Testis (tissue), 3 donors: ENCODE measurements around the gene CGGBP1. TPM values are rescaled to one million over a fixed set of nuclear protein-coding genes. Genes with fewer than 3 reads are reported as not detected.

Experiments
- DNase-seq: peaks from one replicate; pipeline ENCODE4 v3.0.0-alpha.2; 2019
- H3K27ac ChIP-seq, 2 donors: fragments of 200-600 bp; sonication (generic); one replicate each; pipeline ENCODE4 v1.5.1; 2019
- H3K27me3 ChIP-seq: fragments of 200-600 bp; sonication (generic); one replicate; pipeline ENCODE4 v1.5.1; 2019
- H3K36me3 ChIP-seq: fragments of 200-600 bp; sonication (generic); one replicate; pipeline ENCODE4 v1.5.1; 2017; ENCODE audit warnings: low read depth; ENCODE audit errors: missing control alignments
- H3K4me1 ChIP-seq: fragments of 200-600 bp; sonication (generic); one replicate; pipeline ENCODE4 v1.5.1; 2019
- H3K4me3 ChIP-seq, 2 donors: fragments of 200-600 bp; sonication (generic); one replicate each; pipeline ENCODE4 v1.5.1; 2017 to 2019
- H3K9me3 ChIP-seq: fragments of 200-600 bp; sonication (generic); one replicate; pipeline ENCODE4 v1.5.1; 2017
- POLR2A ChIP-seq: fragments of 450-650 bp; IDR thresholded peaks from one replicate; pipeline ENCODE4 v1.6.1; 2017; ENCODE audit warnings: antibody characterized with exemption, mild to moderate bottlenecking, moderate library complexity
- WGBS, 2 donors: methylation state at CpG; one replicate each; pipeline ENCODE4 v1.1.5; 2018; 5-methylcytosine and 5-hydroxymethylcytosine counted together
- intact Hi-C: fragments of 100-400 bp; cut with DNase I; formaldehyde crosslinking; loops from one replicate; pipeline ENCODE4 v1.15.1; 2023; ENCODE audit warnings: low total_unique reads
- polyA plus RNA-seq: library from polyadenylated mRNA; stranded (reverse); fragments of 350-450 nt; fragmentation: Illumina TruSeq; extraction: RNeasy Lipid Tissue Mini Kit (QIAGEN cat#74804); gene quantifications from one replicate; pipeline ENCODE4 v1.2.3, GENCODE V29; 2014; ENCODE audit warnings: low read depth, low replicate concordance; ENCODE audit not compliant: insufficient read depth
- total RNA-seq, 2 donors: library from RNA; depleted of rRNA; stranded (reverse); fragments of >200 nt; gene quantifications; one replicate each; pipeline ENCODE4 v1.2.3, GENCODE V29; 2016
- TF ChIP-seq, protein P1 (sequence below), 3 experiments: fragments of 450-650 bp in 2 of 3; fragments of 200-600 bp in 1 of 3; sonication (generic) in 1 of 3; IDR thresholded peaks; one replicate each; pipeline ENCODE4 v1.5.1; 2016 to 2019; ENCODE audit warnings: antibody characterized with exemption in 3 of 3, mild to moderate bottlenecking in 2 of 3, moderate library complexity in 1 of 3

The CGGBP1 gene
- total and polyA plus RNA-seq, 3 donors from 2014 or later: 54.0 to 68.0 (median 66.4) TPM

DNA sequence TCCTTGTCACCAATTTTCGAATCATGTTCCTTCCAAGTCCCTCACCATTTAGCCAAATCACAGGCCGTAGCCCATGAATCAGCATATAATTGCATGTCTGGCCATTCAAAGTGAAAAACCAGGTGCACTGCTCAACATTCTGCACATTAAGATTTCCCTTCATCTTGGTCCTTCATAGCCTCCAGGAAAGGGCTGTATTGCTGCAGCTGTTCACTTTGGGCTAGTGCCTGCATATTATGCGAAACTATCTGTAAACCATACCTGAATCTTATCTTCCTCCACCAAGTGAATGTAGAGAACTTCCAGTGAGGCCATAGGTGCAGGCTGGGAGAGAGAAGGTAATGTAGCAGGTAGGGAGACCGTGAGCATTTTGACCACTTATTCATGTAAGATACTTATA, 18.3 kb downstream of the CGGBP1 start:
- H3K27me3 ChIP-seq: no peaks in the 10 kb centered on the region
- H3K4me3 ChIP-seq: no peak overlapping the region
- H3K4me1 ChIP-seq: no peaks in the 10 kb centered on the region
- no peak for TF ChIP-seq POLR2A
- TF ChIP-seq, protein P1, sequence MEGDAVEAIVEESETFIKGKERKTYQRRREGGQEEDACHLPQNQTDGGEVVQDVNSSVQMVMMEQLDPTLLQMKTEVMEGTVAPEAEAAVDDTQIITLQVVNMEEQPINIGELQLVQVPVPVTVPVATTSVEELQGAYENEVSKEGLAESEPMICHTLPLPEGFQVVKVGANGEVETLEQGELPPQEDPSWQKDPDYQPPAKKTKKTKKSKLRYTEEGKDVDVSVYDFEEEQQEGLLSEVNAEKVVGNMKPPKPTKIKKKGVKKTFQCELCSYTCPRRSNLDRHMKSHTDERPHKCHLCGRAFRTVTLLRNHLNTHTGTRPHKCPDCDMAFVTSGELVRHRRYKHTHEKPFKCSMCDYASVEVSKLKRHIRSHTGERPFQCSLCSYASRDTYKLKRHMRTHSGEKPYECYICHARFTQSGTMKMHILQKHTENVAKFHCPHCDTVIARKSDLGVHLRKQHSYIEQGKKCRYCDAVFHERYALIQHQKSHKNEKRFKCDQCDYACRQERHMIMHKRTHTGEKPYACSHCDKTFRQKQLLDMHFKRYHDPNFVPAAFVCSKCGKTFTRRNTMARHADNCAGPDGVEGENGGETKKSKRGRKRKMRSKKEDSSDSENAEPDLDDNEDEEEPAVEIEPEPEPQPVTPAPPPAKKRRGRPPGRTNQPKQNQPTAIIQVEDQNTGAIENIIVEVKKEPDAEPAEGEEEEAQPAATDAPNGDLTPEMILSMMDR (IDR thresholded peaks at IDR 0.05): no peak
- WGBS, 2 donors: 93% methylated on average over 4 of the region's 4 CpGs
- H3K36me3 ChIP-seq: no peaks in the 10 kb centered on the region
- intact Hi-C loops: no loop called here
- H3K27ac ChIP-seq: no peak overlapping the region
- no peak for DNase-seq
- H3K9me3 ChIP-seq: no peaks in the 10 kb centered on the region

DNA sequence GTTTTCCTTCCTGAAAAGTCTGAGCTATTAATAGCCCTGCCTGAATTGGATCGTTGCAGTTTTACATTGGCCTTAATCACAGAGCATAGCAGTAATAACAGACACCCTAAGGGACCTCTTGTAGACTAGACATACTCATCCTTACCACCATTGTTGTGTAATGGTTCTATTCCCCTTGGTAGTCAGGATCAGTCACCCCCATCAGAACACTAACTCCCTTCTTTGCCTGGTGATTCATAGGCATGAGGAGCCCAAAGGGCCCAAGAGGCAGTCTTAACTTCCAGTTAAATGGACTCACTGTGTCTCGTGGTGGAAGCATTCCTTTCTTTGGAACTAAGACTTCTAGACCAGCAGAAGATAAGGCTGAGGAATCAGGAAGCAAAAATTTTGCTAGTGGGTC, 20.2 kb downstream of the CGGBP1 start:
- no peak for DNase-seq
- Histone ChIP-seq H3K27me3 (no peaks in the 10 kb centered on the region), H3K36me3 (no peaks in the 10 kb centered on the region), H3K27ac (no peak overlapping the region), H3K4me3 (no peak overlapping the region), H3K9me3 (no peaks in the 10 kb centered on the region), H3K4me1 (no peaks in the 10 kb centered on the region)
- intact Hi-C loops: no loop called here
- TF ChIP-seq, protein P1 (IDR thresholded peaks at IDR 0.05): no peak
- no peak for TF ChIP-seq POLR2A
- 41 to 44% methylated on average over 2 of the region's 2 CpGs for whole genome bisulfite sequencing, 2 donors

DNA sequence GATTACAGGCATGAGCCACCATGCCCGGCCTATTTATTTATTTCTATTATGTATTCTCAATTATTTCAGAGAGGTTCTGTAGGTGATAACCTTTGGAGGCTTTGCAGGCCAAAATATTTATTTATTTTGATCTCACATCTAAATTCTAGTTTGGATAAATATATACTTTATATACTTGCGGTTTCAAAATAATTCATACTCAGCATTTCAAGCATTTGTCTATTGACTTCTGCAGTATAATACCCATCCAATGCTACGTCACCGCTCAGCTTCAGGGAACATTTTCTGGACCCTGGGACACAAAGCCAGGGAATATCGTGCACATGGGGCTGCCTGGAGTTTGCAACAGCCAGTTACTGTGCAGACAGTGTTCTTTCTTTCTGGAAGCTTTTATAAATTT, 22.6 kb downstream of the CGGBP1 start:
- no peak overlapping the region for H3K4me3 ChIP-seq
- H3K9me3 ChIP-seq: no peaks in the 10 kb centered on the region
- H3K27ac ChIP-seq: no peak overlapping the region
- H3K36me3 ChIP-seq: no peaks in the 10 kb centered on the region
- no peaks in the 10 kb centered on the region for H3K27me3 ChIP-seq
- H3K4me1 ChIP-seq: no peaks in the 10 kb centered on the region
- DNase-seq: no peak
- no peak for TF ChIP-seq POLR2A
- TF ChIP-seq, protein P1 (IDR thresholded peaks at IDR 0.05): no peak
- intact Hi-C loops: no loop called here
- WGBS, 2 donors: 66 to 72% methylated on average over 5 of the region's 5 CpGs

DNA sequence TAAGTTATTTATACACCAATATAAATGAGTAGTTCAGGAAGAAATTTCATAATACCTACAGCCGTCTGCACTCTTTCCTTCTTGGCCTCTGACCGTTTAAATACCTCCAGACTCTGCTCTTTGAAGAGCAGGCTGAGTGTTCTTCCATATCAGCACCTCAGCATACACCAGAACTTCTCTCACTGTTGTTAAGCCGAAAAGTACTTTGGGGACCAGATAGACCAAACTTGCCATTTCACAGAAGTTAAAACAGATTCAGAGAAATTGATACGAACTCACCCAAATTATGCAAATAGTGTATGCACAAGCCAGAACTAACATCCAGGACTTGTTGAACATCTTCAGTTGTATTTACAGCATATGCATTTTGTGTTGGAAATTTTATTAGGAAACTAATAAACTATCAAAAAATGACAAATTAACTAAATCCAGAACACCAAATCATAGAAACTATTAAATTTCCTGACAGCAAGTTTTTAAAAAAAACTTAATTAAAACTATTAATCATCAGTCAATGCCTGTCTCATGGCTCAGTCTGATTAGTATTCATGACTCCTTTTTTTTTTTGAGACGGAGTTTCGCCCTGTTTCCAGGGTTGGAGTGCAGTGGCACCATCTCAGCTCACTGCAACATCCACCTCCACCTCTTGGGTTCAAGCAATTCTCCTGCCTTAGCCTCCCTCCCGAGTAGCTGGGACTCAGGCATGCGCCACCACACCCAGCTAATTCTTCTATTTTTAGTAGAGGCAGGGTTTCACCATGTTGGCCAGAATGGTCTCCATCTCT, 24.1 kb downstream of the CGGBP1 start:
- Histone ChIP-seq H3K4me3 (no peak overlapping the region), H3K4me1 (no peaks in the 10 kb centered on the region), H3K27ac (no peak overlapping the region), H3K27me3 (no peaks in the 10 kb centered on the region), H3K9me3 (no peaks in the 10 kb centered on the region), H3K36me3 (no peaks in the 10 kb centered on the region)
- WGBS, 2 donors: 89 to 90% methylated on average over 8 of the region's 8 CpGs
- TF ChIP-seq, protein P1 (IDR thresholded peaks at IDR 0.05): no peak
- TF ChIP-seq POLR2A: no peak
- DNase-seq: no peak
- intact Hi-C loops: no loop called here

DNA sequence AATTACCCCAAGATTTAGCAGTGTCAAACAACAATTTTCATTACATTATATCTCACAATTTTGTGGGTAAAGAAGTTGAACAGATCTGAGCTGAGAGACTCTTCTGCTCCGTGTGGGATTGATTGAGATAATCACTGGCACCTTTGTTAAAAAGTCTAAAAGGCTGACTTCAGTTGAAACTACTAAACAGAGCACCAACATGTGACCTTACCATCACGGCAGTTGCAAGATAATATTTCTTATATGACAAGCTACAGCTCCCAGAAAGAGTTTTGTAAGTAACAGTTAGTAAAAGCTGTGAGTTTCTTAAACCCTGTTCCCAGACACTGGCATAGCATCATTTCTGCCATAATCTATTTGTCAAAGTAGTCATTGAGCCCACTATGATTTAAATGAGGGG, 25.0 kb downstream of the CGGBP1 start:
- no peaks in the 10 kb centered on the region for H3K36me3 ChIP-seq
- no peak overlapping the region for H3K27ac ChIP-seq
- 41 to 64% methylated on average over 2 of the region's 2 CpGs for WGBS, 2 donors
- no peak overlapping the region for H3K4me3 ChIP-seq
- TF ChIP-seq, protein P1 (IDR thresholded peaks at IDR 0.05): no peak
- DNase-seq: no peak
- intact Hi-C loops: no loop called here
- no peaks in the 10 kb centered on the region for H3K4me1 ChIP-seq
- H3K9me3 ChIP-seq: no peaks in the 10 kb centered on the region
- no peaks in the 10 kb centered on the region for H3K27me3 ChIP-seq
